ENCODE data around the gene NOS1.
"Not testable (repeated sequence)": the region's sequence is repeated elsewhere in the genome, so short reads cannot be mapped to it uniquely, and the experiment has no call there.

NOS1 gene

DNA sequence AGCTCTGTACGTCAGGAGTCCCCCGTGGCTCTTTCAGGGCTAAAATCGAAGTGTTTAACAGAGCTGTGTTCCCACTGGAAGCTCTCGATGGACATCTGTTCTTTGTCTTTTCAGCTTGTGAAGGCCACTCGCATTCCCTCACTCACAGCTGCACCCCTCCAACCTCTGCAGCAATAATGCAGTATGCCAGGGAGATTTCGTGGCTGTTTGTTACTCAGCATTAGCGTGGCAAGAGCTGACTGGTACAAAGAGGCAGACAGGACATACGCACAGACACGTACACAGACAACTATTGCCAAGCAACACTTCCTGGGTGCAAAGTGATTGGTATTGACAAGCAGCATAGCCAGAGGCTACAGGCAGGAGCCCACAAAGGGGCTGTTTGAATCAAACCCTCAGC, 159.4 kb downstream of the NOS1 start:
- no peak for DNase-seq

- DNase-seq: not testable (repeated sequence)
Observed at GRCh38 chr12:117199956-117200744, 161.3 kb downstream of the NOS1 start.

DNA sequence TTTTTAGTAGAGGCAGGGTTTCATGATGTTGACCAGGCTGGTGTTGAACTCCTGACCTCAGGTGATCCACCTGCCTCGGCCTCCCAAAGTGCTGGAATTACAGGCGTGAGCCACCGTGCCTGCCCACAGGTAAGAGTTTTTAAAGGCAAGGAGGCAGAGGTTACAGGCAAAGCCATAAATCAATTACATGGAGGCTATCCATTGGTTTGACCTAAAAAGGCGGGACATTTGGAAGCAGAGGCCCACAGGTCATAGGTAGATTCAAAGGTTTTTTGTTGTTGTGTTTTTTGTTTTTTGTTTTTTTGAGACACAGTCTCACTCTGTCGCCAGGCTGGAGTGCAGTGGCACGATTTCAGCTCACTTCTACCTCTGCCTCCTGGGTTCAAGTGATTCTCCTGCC, 165.1 kb downstream of the NOS1 start:
- not testable (repeated sequence) for DNase-seq

DNA sequence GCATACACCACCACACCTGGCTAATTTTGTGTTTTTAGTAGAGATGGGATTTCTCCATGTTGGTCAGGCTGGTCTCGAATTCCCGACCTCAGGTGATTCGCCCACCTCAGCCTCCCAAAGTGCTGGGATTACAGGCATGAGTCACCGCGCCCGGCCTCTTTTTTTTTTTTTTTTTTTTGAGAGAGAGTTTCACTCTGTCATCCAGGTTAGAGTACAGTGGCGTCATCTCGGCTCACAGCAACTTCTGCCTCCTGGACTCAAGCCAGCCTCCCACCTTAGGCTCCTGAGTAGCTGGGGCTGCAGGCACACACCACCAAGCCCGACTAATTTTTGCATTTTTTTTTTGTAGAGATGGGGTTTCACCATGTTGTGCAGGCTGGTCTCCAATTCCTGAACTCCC, 166.4 kb downstream of the NOS1 start:
- not testable (repeated sequence) for DNase-seq

GRCh38 chr12:117193903-117194302, 167.5 kb downstream of the NOS1 start:
- no peak for DNase-seq

DNA sequence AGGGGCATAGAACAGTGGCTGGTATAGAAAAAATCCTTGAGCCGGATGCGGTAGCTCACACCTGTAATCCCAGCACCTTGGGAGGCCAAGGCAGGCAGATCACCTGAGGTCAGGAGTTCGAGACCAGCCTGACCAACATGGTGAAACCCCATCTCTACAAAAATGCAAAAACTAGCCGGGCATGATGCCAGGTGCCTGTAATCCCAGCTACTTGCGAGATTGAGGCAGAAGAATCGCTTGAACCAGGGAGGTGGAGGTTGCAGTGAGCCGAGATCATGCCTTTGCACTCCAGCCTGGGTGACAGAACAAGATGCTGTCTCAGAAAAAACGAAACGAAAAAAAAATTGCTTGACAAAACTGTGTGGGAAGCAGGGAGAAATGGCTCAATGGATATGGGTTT, 168.8 kb downstream of the NOS1 start:
- DNase-seq: not testable (repeated sequence)

- no peak for DNase-seq
Observed at GRCh38 chr12:117192057-117192456, 169.4 kb downstream of the NOS1 start.

GRCh38 chr12:117190210-117190781, 171.1 kb downstream of the NOS1 start, which contains the start of gene FBXO21:
FBXO21 (minus strand) TSS chr12:117190470; CDS start chr12:117190456, 14 bp downstream.
- peak; percentile 90 for DNase-seq

GRCh38 chr12:117189725-117190209, 171.7 kb downstream of the NOS1 start:
- DNase-seq: peak; percentile 18

DNA sequence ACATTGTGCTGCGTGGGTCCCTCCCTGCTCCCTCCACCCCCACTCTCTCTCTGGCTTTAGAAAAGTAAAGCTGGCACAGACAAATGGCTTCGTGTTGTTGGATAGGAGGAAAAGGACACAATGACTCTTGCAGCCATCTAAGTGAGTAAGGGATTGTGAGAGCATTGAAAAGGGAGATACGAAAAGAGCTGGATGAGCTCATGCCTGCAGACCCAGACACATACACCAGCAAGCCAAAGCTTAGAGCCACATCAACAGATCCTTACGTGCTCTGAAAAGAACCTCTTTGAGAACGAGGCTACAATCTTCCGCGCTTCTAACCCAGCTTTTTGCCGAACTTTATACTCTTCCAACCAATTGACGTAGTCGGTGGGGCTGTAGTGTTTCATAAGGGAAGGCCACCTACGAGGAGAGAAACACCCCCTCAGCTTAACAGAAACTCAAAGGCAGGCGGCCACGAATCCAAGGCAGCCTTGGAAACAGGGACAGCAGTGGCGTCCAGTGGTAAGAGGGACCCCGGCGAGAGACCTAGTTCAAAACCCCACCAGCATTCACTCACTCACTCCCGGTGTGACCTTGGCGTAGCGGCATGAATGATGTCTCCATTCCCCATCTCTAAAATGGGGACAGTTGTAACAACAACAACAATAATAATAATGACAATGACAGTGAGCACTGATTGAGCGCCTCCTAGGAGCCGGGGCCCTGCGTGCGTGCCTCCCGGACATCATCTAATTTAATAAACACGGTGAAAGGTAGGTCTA, 172.3 kb downstream of the NOS1 start:
- no peak for DNase-seq

- no peak for DNase-seq
Observed at GRCh38 chr12:117188121-117188665, 173.2 kb downstream of the NOS1 start.

DNA sequence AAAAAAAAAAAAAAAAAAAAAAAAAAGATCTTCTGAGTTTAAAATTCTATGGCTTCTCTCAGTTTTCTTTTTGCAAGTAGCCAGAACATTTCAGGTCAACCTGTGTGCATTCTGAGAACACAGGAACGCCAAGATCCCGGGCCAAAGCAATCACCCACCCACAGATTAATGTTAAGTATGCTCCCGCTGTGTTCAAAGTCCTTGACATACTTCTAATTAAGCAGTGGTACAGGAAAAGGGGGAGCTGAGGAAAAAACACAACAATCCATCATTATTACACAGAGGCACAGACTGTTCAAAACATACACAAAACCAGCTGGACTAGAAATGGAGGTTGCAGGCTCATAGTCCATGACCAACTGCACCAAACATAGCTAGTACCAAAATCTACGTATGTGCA, 174.0 kb downstream of the NOS1 start:
- DNase-seq: no peak

DNA sequence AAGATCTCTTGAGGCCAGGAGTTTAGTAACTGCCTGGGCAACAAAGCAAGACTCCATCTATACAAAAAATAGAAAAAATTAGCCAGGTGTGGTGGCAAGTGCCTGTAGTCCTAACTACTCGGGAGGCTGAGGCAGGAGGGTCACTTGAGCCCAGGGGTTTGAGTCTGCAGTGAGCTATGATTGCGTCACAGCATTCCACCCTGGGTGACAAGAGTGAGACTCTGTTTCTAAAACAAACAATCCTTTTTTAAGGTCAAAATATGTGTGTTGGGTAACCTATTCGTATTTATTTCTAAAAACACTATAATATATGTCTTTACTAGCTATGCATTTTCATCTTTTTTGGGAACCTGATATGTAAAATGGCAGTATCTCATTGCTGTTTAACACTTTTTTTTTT, 178.6 kb downstream of the NOS1 start:
- no peak for DNase-seq

DNA sequence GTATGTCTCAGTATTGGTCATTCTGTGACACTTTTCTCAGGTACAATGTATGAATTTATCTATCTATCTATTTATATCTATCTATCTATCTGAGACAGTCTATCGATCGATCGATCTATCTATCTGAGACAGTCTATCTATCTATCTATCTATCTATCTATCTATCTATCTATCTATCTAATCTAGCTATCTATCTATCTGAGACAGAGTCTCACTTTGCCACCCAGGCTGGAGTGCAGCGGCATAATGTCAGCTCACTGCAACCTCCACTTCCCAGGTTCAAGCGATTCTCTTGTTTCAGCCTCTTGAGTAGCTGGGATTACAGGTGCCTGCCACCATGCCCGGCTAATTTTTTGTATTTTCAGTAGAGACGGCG, 180.0 kb downstream of the NOS1 start:
- not testable (repeated sequence) for DNase-seq

DNA sequence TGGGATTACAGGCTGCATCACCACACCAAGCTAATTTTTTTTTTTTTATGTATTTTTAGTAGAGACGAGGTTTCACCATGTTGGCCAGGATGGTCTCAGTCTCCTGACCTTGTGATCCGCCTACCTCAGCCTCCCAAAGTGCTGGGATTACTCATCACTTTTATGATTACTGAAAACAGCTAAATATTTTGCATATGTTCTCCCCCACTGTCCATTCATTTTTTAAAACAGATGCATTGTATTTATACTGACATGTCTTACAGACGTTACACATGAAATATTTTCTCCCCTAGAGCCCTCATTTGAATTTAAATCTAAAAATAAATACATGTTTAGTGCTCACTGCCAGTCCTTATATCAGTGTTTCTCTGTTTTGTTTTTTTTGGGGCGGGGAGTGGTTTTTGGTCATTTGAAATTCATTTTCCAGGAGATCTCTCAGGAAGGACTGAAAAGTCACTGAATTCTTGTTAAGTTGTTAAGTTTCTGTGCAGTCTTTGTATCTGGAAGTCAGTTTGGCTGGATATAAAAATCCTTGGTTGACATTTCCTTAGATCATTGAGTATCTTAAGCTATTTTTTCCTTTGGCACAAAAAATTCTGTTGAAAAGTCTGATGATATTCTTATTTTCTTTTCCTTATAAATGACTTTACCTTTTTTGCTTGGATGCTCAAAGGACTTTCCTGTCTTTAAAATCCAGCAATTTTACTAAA, 180.5 kb downstream of the NOS1 start:
- DNase-seq: no peak

GRCh38 chr12:117178745-117179144, 182.7 kb downstream of the NOS1 start:
- no peak for DNase-seq

GRCh38 chr12:117178301-117178700, 183.1 kb downstream of the NOS1 start:
- no peak for DNase-seq

DNA sequence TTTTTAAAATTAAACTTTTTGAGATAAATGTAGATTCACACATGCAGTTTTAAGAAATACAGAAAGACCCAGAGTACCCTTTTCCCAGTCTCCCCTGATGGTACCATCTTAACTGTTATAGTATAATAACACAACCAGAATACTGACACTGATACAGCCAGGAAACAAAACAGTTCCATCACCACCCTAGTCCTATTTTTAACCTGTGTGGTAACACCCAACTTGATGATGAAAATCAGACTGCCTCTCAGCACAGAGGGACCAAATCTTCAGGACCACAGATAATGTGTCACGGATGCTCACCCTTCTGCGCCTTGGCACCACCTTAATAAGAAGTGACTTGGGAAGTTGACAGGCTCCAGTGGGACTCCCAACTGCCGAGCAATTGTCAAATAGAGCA, 189.3 kb downstream of the NOS1 start:
- DNase-seq: no peak

- no peak for DNase-seq
Observed at GRCh38 chr12:117171499-117172162, 189.8 kb downstream of the NOS1 start.

DNA sequence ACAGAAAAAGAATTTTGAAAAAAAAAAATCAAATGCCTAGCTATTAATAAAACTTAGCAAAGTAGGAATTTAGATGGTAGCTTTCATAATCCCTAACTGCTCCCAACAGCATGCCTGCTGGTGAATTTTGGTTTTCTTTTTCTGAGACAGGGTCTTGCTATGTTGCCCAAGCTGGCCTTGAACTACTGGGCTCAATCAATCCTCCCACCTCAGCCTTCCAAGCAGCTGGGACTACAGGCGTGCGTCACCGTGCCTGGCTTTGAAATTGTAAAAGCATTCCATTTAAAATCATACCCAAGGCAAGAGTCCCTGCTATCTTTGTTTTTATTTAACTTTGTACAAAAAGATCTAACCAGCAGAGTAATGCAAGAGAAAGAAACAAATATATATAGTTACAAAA, 191.9 kb downstream of the NOS1 start:
- no peak for DNase-seq

GRCh38 chr12:117168976-117169375, 192.4 kb downstream of the NOS1 start:
- no peak for DNase-seq

DNA sequence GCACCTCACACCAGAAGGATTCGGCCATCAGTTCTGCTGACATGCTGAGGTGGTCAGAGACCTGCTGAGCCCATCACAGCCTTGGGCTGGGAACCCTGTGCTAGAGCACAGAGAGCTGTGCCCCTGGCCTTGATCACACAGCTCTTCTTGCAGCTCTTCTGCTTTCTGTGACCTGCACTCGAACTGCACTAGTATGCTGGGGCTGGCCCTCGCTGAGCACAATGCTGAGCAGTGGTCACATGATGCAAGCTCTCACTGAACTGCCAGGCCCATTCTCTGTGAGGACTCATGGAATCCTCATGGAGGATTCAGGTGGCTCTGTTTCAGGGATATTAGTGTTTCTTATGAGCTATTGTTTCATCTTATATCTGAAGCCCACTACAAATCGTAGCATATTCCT, 193.7 kb downstream of the NOS1 start:
- no peak for DNase-seq

Data from suppressor macrophage treated with lipopolysaccharide for 4 hours (primary cell).